Neuronal stem cell (in vitro differentiated cells): ENCODE measurements around the gene RERGL.

Experiments
- DNase-seq: peaks from one replicate; pipeline ENCODE4 v3.0.0-alpha.2; 2013; ENCODE audit warnings: low spot score
- H2AFZ ChIP-seq: one replicate; pipeline ENCODE4 v1.6.1; 2013; ENCODE audit warnings: mild to moderate bottlenecking, low read length, inconsistent platforms
- H2AK5ac ChIP-seq: 2 replicates; pipeline ENCODE4 v1.6.1; 2013; ENCODE audit warnings: low read depth, mild to moderate bottlenecking, inconsistent platforms, low read length, moderate library complexity, mixed read lengths
- H2BK120ac ChIP-seq: 2 replicates; pipeline ENCODE4 v1.6.1; 2013; ENCODE audit warnings: low read depth, mild to moderate bottlenecking, inconsistent platforms, low read length, moderate library complexity, mixed read lengths
- H2BK12ac ChIP-seq: one replicate; pipeline ENCODE4 v1.6.1; 2013; ENCODE audit warnings: low read length, inconsistent platforms
- H2BK15ac ChIP-seq: 2 replicates; pipeline ENCODE4 v1.6.1; 2013; ENCODE audit warnings: mild to moderate bottlenecking, low read length, inconsistent platforms, mixed read lengths
- H2BK5ac ChIP-seq: one replicate; pipeline ENCODE4 v1.6.1; 2013; ENCODE audit warnings: inconsistent platforms, mild to moderate bottlenecking, low read length, moderate library complexity
- H3K14ac ChIP-seq: one replicate; pipeline ENCODE4 v1.6.1; 2013; ENCODE audit warnings: low read length, inconsistent platforms
- H3K18ac ChIP-seq: 2 replicates; pipeline ENCODE4 v1.6.1; 2013; ENCODE audit warnings: low read length, inconsistent platforms
- H3K23ac ChIP-seq: 2 replicates; pipeline ENCODE4 v1.6.1; 2013; ENCODE audit warnings: low read depth, mild to moderate bottlenecking, mixed read lengths, low read length, inconsistent platforms; ENCODE audit not compliant: poor library complexity
- H3K27ac ChIP-seq: replicated peaks from 3 replicates; pipeline ENCODE4 v1.5.1; 2013; ENCODE audit warnings: low read length, inconsistent platforms
- H3K27me3 ChIP-seq, 3 experiments: 2 replicates each; pipeline ENCODE4 v1.6.1; 2013; ENCODE audit warnings: low read length in 3 of 3, mild to moderate bottlenecking in 2 of 3, inconsistent platforms in 1 of 3, low read depth in 1 of 3, mixed read lengths in 1 of 3, moderate library complexity in 1 of 3; ENCODE audit not compliant: control insufficient read depth in 3 of 3, insufficient read depth in 3 of 3
- H3K36me3 ChIP-seq, 2 donors: replicated peaks in 1 of 2; 2 replicates each; pipeline ENCODE4 v1.6.1; 2013; ENCODE audit warnings: low read length in 2 of 2; ENCODE audit not compliant: control insufficient read depth in 2 of 2, insufficient read depth in 2 of 2
- H3K4ac ChIP-seq: 2 replicates; pipeline ENCODE4 v1.6.1; 2013; ENCODE audit warnings: inconsistent platforms, mild to moderate bottlenecking, low read length, moderate library complexity
- H3K4me1 ChIP-seq, 2 donors: 1 replicate in 1 of 2; 2 replicates in 1 of 2; pipeline ENCODE4 v1.6.1; 2013; ENCODE audit warnings: low read length in 2 of 2, low read depth in 1 of 2; ENCODE audit not compliant: control insufficient read depth in 2 of 2, insufficient read depth in 1 of 2
- H3K4me2 ChIP-seq: one replicate; pipeline ENCODE4 v1.6.1; 2013; ENCODE audit warnings: mild to moderate bottlenecking, low read length, inconsistent platforms; ENCODE audit not compliant: insufficient read depth, poor library complexity, severe bottlenecking
- H3K4me3 ChIP-seq, 2 donors: 2 replicates each; pipeline ENCODE4 v1.5.1; 2013; ENCODE audit warnings: low read length in 2 of 2, mild to moderate bottlenecking in 2 of 2, inconsistent platforms in 1 of 2, moderate library complexity in 1 of 2
- H3K79me1 ChIP-seq: one replicate; pipeline ENCODE4 v1.6.1; 2013; ENCODE audit warnings: low read depth, mild to moderate bottlenecking, inconsistent platforms, low read length, moderate library complexity
- H3K9ac ChIP-seq: one replicate; pipeline ENCODE4 v1.6.1; 2013; ENCODE audit warnings: mild to moderate bottlenecking, low read depth, low read length, inconsistent platforms; ENCODE audit not compliant: poor library complexity
- H3K9me3 ChIP-seq, 2 donors: replicated peaks in 1 of 2; 2 replicates each; pipeline versions ENCODE3 to v1.6.1; 2013; ENCODE audit warnings: low read length in 2 of 2, mild to moderate bottlenecking in 2 of 2, inconsistent platforms in 1 of 2, low read depth in 1 of 2, mixed read lengths in 1 of 2, moderate library complexity in 1 of 2; ENCODE audit not compliant: control insufficient read depth in 2 of 2, insufficient read depth in 1 of 2
- H4K8ac ChIP-seq: one replicate; pipeline ENCODE4 v1.6.1; 2013; ENCODE audit warnings: low read depth, mild to moderate bottlenecking, inconsistent platforms, low read length, moderate library complexity
- H4K91ac ChIP-seq: one replicate; pipeline ENCODE4 v1.6.1; 2013; ENCODE audit warnings: low read length, low read depth, mild to moderate bottlenecking, inconsistent platforms; ENCODE audit not compliant: poor library complexity
- WGBS, 2 donors: extraction: QIAGEN DNeasy Blood & Tissue Kit; methylation state at CpG; one replicate each; pipeline ENCODE4 v1.1.7; 2013; ENCODE audit warnings: missing lambda C conversion rate in 2 of 2, mixed read lengths in 1 of 2; ENCODE audit not compliant: insufficient read length in 2 of 2, insufficient replicate concordance in 1 of 2; ENCODE audit errors: extremely low coverage in 2 of 2; 5-methylcytosine and 5-hydroxymethylcytosine counted together

Gene RERGL

GRCh38 chr12:18130851-18131250, 40.9 kb upstream of the RERGL start:
- no peak overlapping the region for H2AK5ac ChIP-seq
- H2BK12ac ChIP-seq = no peak overlapping the region
- H3K79me1 ChIP-seq = no peaks in the 10 kb centered on the region
- no peak overlapping the region for H3K23ac ChIP-seq
- no peak overlapping the region for H3K4me3 ChIP-seq
- no peaks in the 10 kb centered on the region for H3K4me1 ChIP-seq
- H2BK120ac ChIP-seq = no peak overlapping the region
- no peak overlapping the region for H3K4me2 ChIP-seq
- no peak overlapping the region for H3K4ac ChIP-seq
- H3K27ac ChIP-seq = no peak overlapping the region
- H2BK5ac ChIP-seq = no peak overlapping the region
- peaks cover 0 to 1% of the 10 kb centered on the region in 2 donors for H3K9me3 ChIP-seq
- WGBS, 2 donors = 100% methylated on average over 3 of the region's 5 CpGs; no CpG with 5 or more reads in 1 of the 2 donors
- H2AFZ ChIP-seq = no peak overlapping the region
- H3K18ac ChIP-seq = no peak overlapping the region
- H3K14ac ChIP-seq = no peak overlapping the region
- H3K27me3 ChIP-seq = no peaks in the 10 kb centered on the region
- no peak overlapping the region for H3K9ac ChIP-seq
- no peak for DNase-seq
- no peak overlapping the region for H2BK15ac ChIP-seq
- no peak overlapping the region for H4K91ac ChIP-seq
- H4K8ac ChIP-seq = no peak overlapping the region
- no peaks in the 10 kb centered on the region for H3K36me3 ChIP-seq

- Histone ChIP-seq H3K4me2 (no peak overlapping the region), H3K18ac (no peak overlapping the region), H3K27ac (no peak overlapping the region), H2BK15ac (no peak overlapping the region), H3K14ac (no peak overlapping the region), H3K23ac (no peak overlapping the region), H3K4me3 (no peak overlapping the region), H4K91ac (no peak overlapping the region), H2BK120ac (no peak overlapping the region), H3K79me1 (no peaks in the 10 kb centered on the region), H2BK5ac (no peak overlapping the region), H3K4ac (no peak overlapping the region), H4K8ac (no peak overlapping the region), H2AFZ (no peak overlapping the region), H3K4me1 (no peaks in the 10 kb centered on the region), H2BK12ac (no peak overlapping the region), H2AK5ac (no peak overlapping the region), H3K9ac (no peak overlapping the region), H3K36me3 (no peaks in the 10 kb centered on the region), H3K27me3 (no peaks in the 10 kb centered on the region), H3K9me3 (no peaks in the 10 kb centered on the region)
- WGBS, 2 donors = no CpG with 5 or more reads among the region's 5 CpGs
- no peak for DNase-seq
Observed at GRCh38 chr12:18123707-18124106, 33.7 kb upstream of the RERGL start.

- H3K4me2 ChIP-seq = no peak overlapping the region
- no peak overlapping the region for H2BK12ac ChIP-seq
- H2BK120ac ChIP-seq = no peak overlapping the region
- H3K23ac ChIP-seq = no peak overlapping the region
- no peaks in the 10 kb centered on the region for H3K79me1 ChIP-seq
- H3K4ac ChIP-seq = no peak overlapping the region
- H3K18ac ChIP-seq = no peak overlapping the region
- H3K9ac ChIP-seq = no peak overlapping the region
- no peak overlapping the region for H2AFZ ChIP-seq
- H3K9me3 ChIP-seq = no peaks in the 10 kb centered on the region
- no peaks in the 10 kb centered on the region for H3K27me3 ChIP-seq
- no peak overlapping the region for H3K27ac ChIP-seq
- no peak overlapping the region for H3K4me3 ChIP-seq
- WGBS, 2 donors = no CpG with 5 or more reads among the region's 1 CpG
- no peak overlapping the region for H4K8ac ChIP-seq
- H4K91ac ChIP-seq = no peak overlapping the region
- H3K14ac ChIP-seq = no peak overlapping the region
- H2BK15ac ChIP-seq = no peak overlapping the region
- no peak overlapping the region for H2AK5ac ChIP-seq
- no peaks in the 10 kb centered on the region for H3K4me1 ChIP-seq
- H3K36me3 ChIP-seq = no peaks in the 10 kb centered on the region
- H2BK5ac ChIP-seq = no peak overlapping the region
- DNase-seq = no peak
Observed at GRCh38 chr12:18120899-18121298, 30.9 kb upstream of the RERGL start.

- WGBS, 2 donors = no CpG with 5 or more reads among the region's 4 CpGs
- H3K9me3 ChIP-seq = no peaks in the 10 kb centered on the region
Observed at GRCh38 chr12:18108611-18109010, 18.6 kb upstream of the RERGL start.

More at GRCh38 chr12:18108611-18109010, 18.6 kb upstream of the RERGL start:
- no peaks in the 10 kb centered on the region for H3K4me1 ChIP-seq
- H2AFZ ChIP-seq = no peak overlapping the region
- no peak overlapping the region for H3K4ac ChIP-seq
- H3K9ac ChIP-seq = no peak overlapping the region
- no peaks in the 10 kb centered on the region for H3K27me3 ChIP-seq
- no peak overlapping the region for H2BK5ac ChIP-seq
- no peak overlapping the region for H3K27ac ChIP-seq
- H4K8ac ChIP-seq = no peak overlapping the region
- H2BK15ac ChIP-seq = no peak overlapping the region
- no peak overlapping the region for H3K14ac ChIP-seq
- no peak overlapping the region for H2AK5ac ChIP-seq
- no peak overlapping the region for H2BK12ac ChIP-seq
- H3K36me3 ChIP-seq = no peaks in the 10 kb centered on the region
- H3K23ac ChIP-seq = no peak overlapping the region
- H3K18ac ChIP-seq = no peak overlapping the region
- no peak overlapping the region for H2BK120ac ChIP-seq
- H3K79me1 ChIP-seq = no peaks in the 10 kb centered on the region
- H3K4me3 ChIP-seq = no peak overlapping the region
- no peak overlapping the region for H3K4me2 ChIP-seq
- no peak for DNase-seq
- H4K91ac ChIP-seq = no peak overlapping the region
